MM.1S (cell line): ENCODE measurements around the gene KYNU.
"Not testable (repeated sequence)": the region's sequence is repeated elsewhere in the genome, so short reads cannot be mapped to it uniquely, and the experiment has no call there.

Experiments
- DNase-seq: peaks from one replicate; pipeline ENCODE4 v3.0.0-alpha.2; 2015
- H2AFZ ChIP-seq: fragments of 300-600 bp; sonication (generic); 2 replicates; pipeline ENCODE4 v1.6.0; 2016; ENCODE audit warnings: antibody characterized with exemption, low read length
- H3F3A ChIP-seq: fragments of 300-600 bp; sonication (generic); 2 replicates; pipeline ENCODE4 v1.6.1; 2016; ENCODE audit warnings: mild to moderate bottlenecking, antibody characterized with exemption, low read length, moderate library complexity, mixed read lengths; ENCODE audit not compliant: insufficient read depth
- H3K27ac ChIP-seq: fragments of 300-600 bp; sonication (generic); 2 replicates; pipeline ENCODE4 v1.5.1; 2016; ENCODE audit warnings: mild to moderate bottlenecking, low read length
- H3K27me3 ChIP-seq: fragments of 300-600 bp; sonication (generic); replicated peaks from 2 replicates; pipeline ENCODE4 v1.6.0; 2016; ENCODE audit warnings: low read length; ENCODE audit not compliant: insufficient read depth
- H3K36me3 ChIP-seq: fragments of 300-600 bp; sonication (generic); replicated peaks from 2 replicates; pipeline ENCODE4 v1.6.1; 2016; ENCODE audit warnings: mild to moderate bottlenecking, low read length, mixed read lengths; ENCODE audit not compliant: insufficient read depth
- H3K4me1 ChIP-seq: fragments of 300-600 bp; sonication (generic); 2 replicates; pipeline ENCODE4 v1.6.1; 2016; ENCODE audit warnings: low read length, mixed read lengths
- H3K4me2 ChIP-seq: fragments of 300-600 bp; sonication (generic); 2 replicates; pipeline ENCODE4 v1.6.0; 2016; ENCODE audit warnings: low read depth, low read length
- H3K4me3 ChIP-seq: fragments of 300-600 bp; sonication (generic); 2 replicates; pipeline ENCODE4 v1.5.1; 2016; ENCODE audit warnings: low read length, mixed read lengths
- H3K79me2 ChIP-seq: fragments of 300-600 bp; sonication (generic); 2 replicates; pipeline ENCODE4 v1.6.1; 2016; ENCODE audit warnings: mixed run types, low read length, mixed read lengths
- H3K9ac ChIP-seq: fragments of 300-600 bp; sonication (generic); 2 replicates; pipeline ENCODE4 v1.6.1; 2016; ENCODE audit warnings: low read length, mixed read lengths
- H3K9me2 ChIP-seq: fragments of 300-600 bp; sonication (generic); replicated peaks from 2 replicates; pipeline ENCODE4 v1.6.1; 2016; ENCODE audit warnings: mild to moderate bottlenecking, low read length, mixed read lengths; ENCODE audit not compliant: insufficient read depth
- H3K9me3 ChIP-seq: fragments of 300-600 bp; sonication (generic); replicated peaks from 2 replicates; pipeline ENCODE4 v1.6.1; 2016; ENCODE audit warnings: mild to moderate bottlenecking, low read length, mixed read lengths; ENCODE audit not compliant: insufficient read depth
- H4K20me1 ChIP-seq: fragments of 300-600 bp; sonication (generic); 2 replicates; pipeline ENCODE4 v1.6.1; 2016; ENCODE audit warnings: mild to moderate bottlenecking, low read length, moderate library complexity, mixed read lengths; ENCODE audit not compliant: insufficient read depth
- EZH2 ChIP-seq: fragments of 300-600 bp; sonication (generic); optimal IDR thresholded peaks from 2 replicates; pipeline ENCODE3; 2017; ENCODE audit warnings: low read depth, mild to moderate bottlenecking, antibody characterized with exemption, low read length, mixed read lengths
- EZH2phosphoT487 ChIP-seq: fragments of 300-600 bp; sonication (generic); IDR thresholded peaks from 2 replicates; pipeline ENCODE4 v1.6.1; 2018; ENCODE audit warnings: antibody characterized with exemption, low read length
- TF ChIP-seq, protein P1 (sequence below): fragments of 300-600 bp; sonication (generic); IDR thresholded peaks from 2 replicates; pipeline ENCODE4 v1.5.1; 2016; ENCODE audit warnings: antibody characterized with exemption, low read length, mixed read lengths

KYNU gene

DNA sequence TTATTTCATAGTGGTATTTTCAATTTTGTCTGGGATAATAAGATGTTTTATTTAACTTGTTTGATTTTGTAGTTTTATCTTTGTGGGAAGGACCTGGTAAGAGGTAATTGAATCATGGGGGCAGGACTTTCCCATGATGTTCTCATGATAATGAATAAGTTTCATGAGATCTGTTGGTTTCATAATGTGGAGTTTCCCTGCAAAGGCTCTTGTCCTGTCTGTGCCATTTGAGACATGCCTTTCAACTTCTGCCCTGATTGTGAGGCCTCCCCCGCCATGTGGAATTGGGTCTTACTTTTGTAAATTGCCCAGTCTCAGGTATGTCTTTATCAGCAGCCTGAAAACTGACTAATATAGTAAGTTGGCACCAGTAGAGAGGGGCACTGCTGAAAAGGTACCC lies 174.0 kb downstream of the KYNU start:
- Histone ChIP-seq H3K4me1 (no peaks in the 10 kb centered on the region), H3K9ac (no peak overlapping the region), H3F3A (no peaks in the 10 kb centered on the region), H3K4me3 (no peak overlapping the region), H4K20me1 (no peaks in the 10 kb centered on the region), H3K36me3 (no peaks in the 10 kb centered on the region), H2AFZ (no peak overlapping the region), H3K9me3 (no peaks in the 10 kb centered on the region), H3K27ac (no peak overlapping the region), H3K79me2 (no peaks in the 10 kb centered on the region), H3K4me2 (no peak overlapping the region), H3K9me2 (no peaks in the 10 kb centered on the region), H3K27me3 (no peaks in the 10 kb centered on the region)
- no peak for DNase-seq
- TF ChIP-seq EZH2, result no peak
- TF ChIP-seq, protein P1, sequence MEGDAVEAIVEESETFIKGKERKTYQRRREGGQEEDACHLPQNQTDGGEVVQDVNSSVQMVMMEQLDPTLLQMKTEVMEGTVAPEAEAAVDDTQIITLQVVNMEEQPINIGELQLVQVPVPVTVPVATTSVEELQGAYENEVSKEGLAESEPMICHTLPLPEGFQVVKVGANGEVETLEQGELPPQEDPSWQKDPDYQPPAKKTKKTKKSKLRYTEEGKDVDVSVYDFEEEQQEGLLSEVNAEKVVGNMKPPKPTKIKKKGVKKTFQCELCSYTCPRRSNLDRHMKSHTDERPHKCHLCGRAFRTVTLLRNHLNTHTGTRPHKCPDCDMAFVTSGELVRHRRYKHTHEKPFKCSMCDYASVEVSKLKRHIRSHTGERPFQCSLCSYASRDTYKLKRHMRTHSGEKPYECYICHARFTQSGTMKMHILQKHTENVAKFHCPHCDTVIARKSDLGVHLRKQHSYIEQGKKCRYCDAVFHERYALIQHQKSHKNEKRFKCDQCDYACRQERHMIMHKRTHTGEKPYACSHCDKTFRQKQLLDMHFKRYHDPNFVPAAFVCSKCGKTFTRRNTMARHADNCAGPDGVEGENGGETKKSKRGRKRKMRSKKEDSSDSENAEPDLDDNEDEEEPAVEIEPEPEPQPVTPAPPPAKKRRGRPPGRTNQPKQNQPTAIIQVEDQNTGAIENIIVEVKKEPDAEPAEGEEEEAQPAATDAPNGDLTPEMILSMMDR, result no peak
- TF ChIP-seq EZH2phosphoT487, result no peak

DNA sequence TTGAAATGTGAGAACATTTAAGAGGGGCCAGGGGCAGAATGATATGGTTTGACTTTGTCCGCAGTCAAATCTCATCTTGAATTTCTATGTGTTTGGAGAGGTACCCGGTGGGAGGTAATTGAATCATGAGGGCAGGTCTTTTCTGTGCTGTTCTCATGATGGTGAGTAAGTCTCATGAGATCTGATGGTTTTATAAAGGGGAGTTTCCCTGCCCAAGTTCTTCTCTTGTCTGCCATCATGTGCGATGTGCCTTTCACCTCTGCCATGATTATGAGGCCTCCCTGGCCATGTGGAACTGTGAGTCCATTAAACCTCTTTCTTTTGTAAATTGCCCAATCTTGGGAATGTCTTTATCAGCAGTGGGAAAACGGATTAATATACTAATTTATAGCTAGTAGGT lies 176.0 kb downstream of the KYNU start:
- H3K9me3 ChIP-seq, H3K9ac ChIP-seq, H3K27me3 ChIP-seq, H3K27ac ChIP-seq, H3K4me1 ChIP-seq, H3K79me2 ChIP-seq, H4K20me1 ChIP-seq, H3K4me3 ChIP-seq, H3K4me2 ChIP-seq, DNase-seq, H3F3A ChIP-seq, H3K9me2 ChIP-seq, H3K36me3 ChIP-seq, H2AFZ ChIP-seq: not testable (repeated sequence)

DNA sequence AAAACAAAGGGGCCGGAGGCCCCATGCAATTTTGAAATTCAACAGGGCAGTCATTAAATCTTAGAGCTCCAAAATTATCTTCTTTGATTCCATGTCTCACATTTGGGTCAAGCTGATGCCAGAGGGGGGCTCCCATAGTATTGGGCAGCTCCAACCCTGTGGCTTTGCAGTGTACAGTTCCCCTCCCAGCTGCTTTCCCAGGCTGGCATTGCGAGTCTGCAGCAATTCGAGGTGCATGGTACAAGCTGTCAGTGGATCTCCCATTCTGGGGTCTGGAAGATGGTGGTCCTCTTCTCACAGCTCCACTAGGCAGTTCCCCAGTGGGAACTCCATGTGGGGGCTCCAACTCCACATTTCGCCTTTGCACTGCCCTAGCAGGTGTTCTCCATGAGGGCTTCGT lies 179.1 kb downstream of the KYNU start:
- Histone ChIP-seq H3K4me2 (no peak overlapping the region), H3K4me3 (no peak overlapping the region), H3K9me3 (no peaks in the 10 kb centered on the region), H3K27me3 (no peaks in the 10 kb centered on the region), H3K4me1 (no peaks in the 10 kb centered on the region), H3K9ac (no peak overlapping the region), H2AFZ (no peak overlapping the region), H3K27ac (no peak overlapping the region), H3F3A (no peaks in the 10 kb centered on the region), H3K79me2 (no peaks in the 10 kb centered on the region), H3K9me2 (no peaks in the 10 kb centered on the region), H4K20me1 (no peaks in the 10 kb centered on the region), H3K36me3 (no peaks in the 10 kb centered on the region)
- TF ChIP-seq, protein P1, result no peak
- no peak for TF ChIP-seq EZH2
- TF ChIP-seq EZH2phosphoT487, result no peak
- DNase-seq, result no peak

DNA sequence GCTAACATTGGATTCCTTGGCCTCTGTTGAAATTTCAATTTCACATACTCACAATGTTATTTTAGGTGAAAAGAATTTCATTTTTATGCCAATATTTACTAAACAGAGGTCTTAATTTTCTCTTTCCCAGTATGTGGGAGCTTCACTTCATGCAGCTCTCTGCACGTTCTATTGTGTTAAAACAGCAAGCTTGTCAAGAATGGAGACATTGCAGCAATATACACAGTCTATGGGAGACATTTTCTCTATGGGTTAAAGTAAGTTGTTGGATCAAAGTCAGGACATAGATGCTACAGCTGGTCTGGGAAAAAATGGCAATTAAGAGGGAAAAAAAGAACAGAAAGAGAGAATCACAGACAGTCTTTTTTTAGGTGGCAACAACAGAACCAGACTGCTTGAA lies 181.4 kb downstream of the KYNU start:
- Histone ChIP-seq H3K4me3 (no peak overlapping the region), H3K4me2 (no peak overlapping the region), H3K27me3 (no peaks in the 10 kb centered on the region), H3K36me3 (no peaks in the 10 kb centered on the region), H3K79me2 (no peaks in the 10 kb centered on the region), H3K27ac (no peak overlapping the region), H3F3A (no peaks in the 10 kb centered on the region), H2AFZ (no peak overlapping the region), H3K4me1 (no peaks in the 10 kb centered on the region), H3K9me2 (no peaks in the 10 kb centered on the region), H3K9ac (no peak overlapping the region), H4K20me1 (no peaks in the 10 kb centered on the region), H3K9me3 (no peaks in the 10 kb centered on the region)
- no peak for DNase-seq
- TF ChIP-seq EZH2 (no peak), EZH2phosphoT487 (no peak)
- TF ChIP-seq, protein P1, result no peak
